SK-N-MC (cell line): ENCODE data around the gene GGCT.

Experiments used
- EZH2 ChIP-seq: fragments of 200-600 bp; sonication (generic); IDR thresholded peaks from one replicate; pipeline ENCODE4 v1.6.1; 2017; ENCODE audit warnings: antibody characterized with exemption
- POLR2AphosphoS5 ChIP-seq: IDR thresholded peaks from 2 replicates; pipeline ENCODE4 v1.6.1; 2012; ENCODE audit warnings: mild to moderate bottlenecking, low read depth, low read length, borderline replicate concordance

GRCh38 chr7:30476459-30477145 is 28.0 kb downstream of the GGCT start:
- TF ChIP-seq POLR2AphosphoS5, result no peak
- TF ChIP-seq EZH2, result no peak
